Thoracic aorta (tissue), 2 donors: Measurements from ENCODE around the gene MTUS2. TPM values are rescaled to one million over a fixed set of nuclear protein-coding genes. Genes with fewer than 3 reads are reported as not detected.
A peak's percentile ranks its signal among the peaks of the same experiment; 100 is the strongest.

Experiments used
- ATAC-seq: fragments of 150-250 bp; one replicate; pipeline ENCODE4 v1.8.0; 2017; ENCODE audit warnings: low read depth; ENCODE audit not compliant: insufficient number of reproducible peaks, low FRiP score
- DNase-seq: peaks from one replicate; pipeline ENCODE4 v3.0.0-alpha.2; 2020; ENCODE audit warnings: low spot score
- H3K27ac ChIP-seq, 2 donors: fragments of 200-600 bp; sonication (generic); 1 replicate in 1 of 2; 2 replicates in 1 of 2; pipeline ENCODE4 v1.5.1; 2016; ENCODE audit warnings: mild to moderate bottlenecking in 2 of 2, moderate library complexity in 2 of 2
- H3K27me3 ChIP-seq: fragments of 200-600 bp; sonication (generic); replicated peaks from 2 replicates; pipeline ENCODE4 v1.6.0; 2016; ENCODE audit warnings: mild to moderate bottlenecking; ENCODE audit not compliant: insufficient read depth
- H3K36me3 ChIP-seq: fragments of 200-600 bp; sonication (generic); one replicate; pipeline ENCODE4 v1.5.1; 2016
- H3K4me1 ChIP-seq, 2 donors: fragments of 200-600 bp; sonication (generic); 1 replicate in 1 of 2; 2 replicates in 1 of 2; pipeline versions ENCODE4 v1.5.1 to v1.6.0; 2016; ENCODE audit warnings: low read depth in 2 of 2, mild to moderate bottlenecking in 1 of 2; ENCODE audit not compliant: control insufficient read depth in 1 of 2
- H3K4me3 ChIP-seq: fragments of 200-600 bp; sonication (generic); 2 replicates; pipeline ENCODE4 v1.5.1; 2016; ENCODE audit warnings: mild to moderate bottlenecking
- H3K9me3 ChIP-seq: fragments of 200-600 bp; sonication (generic); 2 replicates; pipeline ENCODE4 v1.5.1; 2016
- CTCF ChIP-seq: fragments of 200-600 bp; sonication (generic); IDR thresholded peaks from one replicate; pipeline ENCODE4 v1.5.1; 2019; ENCODE audit warnings: antibody characterized with exemption
- total RNA-seq, 2 donors: library from RNA; depleted of rRNA; stranded (reverse); fragments of >200 nt; gene quantifications; one replicate each; pipeline versions ENCODE4 v1.1.0 to v1.2.3, GENCODE V29; 2016

MTUS2 gene
- total RNA-seq, 2 donors from 2014 or later, result 14.9 to 26.4 TPM

GRCh38 chr13:29230299-29230845, 410.2 kb downstream of the MTUS2 start:
- Histone ChIP-seq H3K4me1 (peaks cover 36 to 71% of the 10 kb centered on the region in 2 donors), H3K27me3 (no peaks in the 10 kb centered on the region), H3K4me3 (no peak overlapping the region), H3K36me3 (no peaks in the 10 kb centered on the region), H3K27ac (peak overlapping the region; percentile 56 to 66), H3K9me3 (no peaks in the 10 kb centered on the region)
- no peak for ATAC-seq
- TF ChIP-seq CTCF, result no peak
- DNase-seq, result no peak

DNA sequence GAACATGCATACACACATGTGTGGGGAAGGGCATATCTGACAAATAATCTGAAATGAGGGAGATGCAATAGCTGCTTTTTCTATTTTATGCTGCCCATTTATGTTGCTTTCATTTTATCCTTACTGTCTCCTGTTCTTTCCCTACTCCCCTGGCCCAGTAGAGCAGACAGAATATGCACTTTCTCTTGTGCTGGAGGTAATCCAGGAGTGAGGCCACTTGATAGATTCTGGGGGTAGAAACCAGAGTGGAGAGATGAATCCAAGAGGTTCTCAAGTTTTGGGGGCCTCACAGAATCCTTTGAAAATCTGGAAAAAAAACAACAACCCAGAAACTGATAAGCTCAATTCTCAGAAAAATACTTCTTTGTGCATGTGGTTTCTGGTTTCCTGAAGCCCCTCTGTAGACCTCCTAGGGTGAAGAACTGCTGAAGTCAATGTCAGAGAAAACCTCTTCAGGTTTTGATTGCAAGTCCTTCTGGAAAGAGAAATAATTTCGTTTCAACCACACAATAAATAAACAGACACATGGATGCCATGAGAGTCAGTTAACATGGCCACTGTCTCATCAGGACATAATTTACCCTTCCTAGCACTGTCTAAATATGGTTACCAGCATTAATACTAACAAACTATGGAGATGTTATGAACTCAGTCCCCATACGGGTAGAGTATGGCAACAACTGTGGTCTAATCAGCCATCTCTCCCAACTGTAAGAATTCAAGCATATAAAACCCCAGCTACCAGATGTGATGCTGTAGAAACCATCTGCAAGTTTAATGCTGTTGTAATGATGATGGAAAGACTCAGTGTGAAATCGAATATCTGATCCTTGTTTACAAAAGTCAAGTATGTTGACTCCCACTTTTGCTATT, 419.8 kb downstream of the MTUS2 start:
- Histone ChIP-seq H3K4me3 (no peak overlapping the region), H3K36me3 (no peaks in the 10 kb centered on the region), H3K27me3 (no peaks in the 10 kb centered on the region), H3K9me3 (no peaks in the 10 kb centered on the region), H3K27ac (no peak overlapping the region), H3K4me1 (no peaks in the 10 kb centered on the region)
- no peak for TF ChIP-seq CTCF
- DNase-seq (no peak), ATAC-seq (no peak)

- Histone ChIP-seq H3K4me3 (no peak overlapping the region), H3K4me1 (peaks cover 0 to 9% of the 10 kb centered on the region in 2 donors), H3K27me3 (no peaks in the 10 kb centered on the region), H3K36me3 (no peaks in the 10 kb centered on the region), H3K27ac (no peak overlapping the region), H3K9me3 (no peaks in the 10 kb centered on the region)
- no peak for TF ChIP-seq CTCF
- DNase-seq (no peak), ATAC-seq (no peak)
These were observed 434.7 kb downstream of the MTUS2 start for GRCh38 chr13:29254626-29255370.

DNA sequence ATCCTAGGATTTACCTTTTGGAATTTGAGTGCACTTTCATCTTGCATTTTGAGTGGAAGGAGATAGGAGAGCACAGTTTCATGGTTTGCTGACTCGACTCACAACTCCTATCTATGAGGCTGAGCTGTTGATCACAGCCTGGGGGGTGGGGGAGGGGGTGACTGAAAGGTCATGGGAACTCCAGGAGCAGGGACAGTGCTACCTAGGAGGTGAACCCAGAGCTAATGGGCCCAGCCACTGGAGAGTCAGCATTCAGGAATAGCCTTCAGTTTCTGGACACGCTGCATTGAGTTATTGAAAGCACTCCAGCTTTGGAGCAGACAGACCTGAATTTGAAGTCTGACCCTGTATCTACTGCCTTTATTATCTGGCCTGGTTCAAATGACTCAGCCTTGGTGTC, 435.4 kb downstream of the MTUS2 start:
- ATAC-seq, result no peak
- TF ChIP-seq CTCF, result no peak
- no peaks in the 10 kb centered on the region for H3K9me3 ChIP-seq

DNA sequence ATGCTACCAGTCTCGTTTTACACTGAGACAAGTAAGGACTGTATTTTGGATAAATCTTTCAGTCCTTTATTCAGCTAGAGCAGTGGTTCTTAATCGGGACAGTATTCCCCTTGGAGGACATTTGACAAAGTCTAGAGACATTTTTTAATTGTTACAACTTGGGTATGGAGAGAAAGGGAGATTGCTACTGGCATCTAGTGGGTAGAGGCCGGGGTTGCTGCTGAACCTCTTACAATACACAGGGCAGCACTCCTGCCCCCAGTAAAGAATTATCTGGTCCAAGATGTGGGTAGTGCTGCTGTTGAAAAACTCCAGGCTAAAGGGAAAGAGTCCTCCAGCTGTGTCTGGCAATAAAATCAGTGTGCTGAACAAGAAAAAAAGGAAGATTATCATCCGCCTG, 440.5 kb downstream of the MTUS2 start:
- Histone ChIP-seq H3K36me3 (no peaks in the 10 kb centered on the region), H3K27ac (no peak overlapping the region), H3K4me3 (no peak overlapping the region), H3K27me3 (no peaks in the 10 kb centered on the region), H3K4me1 (peaks cover 0 to 13% of the 10 kb centered on the region in 2 donors), H3K9me3 (no peaks in the 10 kb centered on the region)
- no peak for ATAC-seq
- DNase-seq, result no peak
- peak; percentile 43 for TF ChIP-seq CTCF

More for the DNA sequence above, 435.4 kb downstream of the MTUS2 start:
- Histone ChIP-seq H3K4me3 (no peak overlapping the region), H3K27ac (no peak overlapping the region), H3K36me3 (no peaks in the 10 kb centered on the region), H3K27me3 (no peaks in the 10 kb centered on the region), H3K4me1 (peaks cover 0 to 17% of the 10 kb centered on the region in 2 donors)
- no peak for DNase-seq
